RWPE2 (cell line): ENCODE measurements around the gene ZBTB20.

Experiments used
- ATAC-seq: fragments of 200-7000 bp; cut with Tn5 transposase; 3 replicates; pipeline ENCODE4 v1.9.1; 2021; ENCODE audit warnings: low read depth
- DNase-seq: peaks from one replicate; pipeline ENCODE4 v3.0.0-alpha.2; 2020; ENCODE audit warnings: low spot score
- H3K27ac ChIP-seq: fragments of 450-650 bp; 2 replicates; pipeline ENCODE4 v1.5.1; 2017; ENCODE audit warnings: mild to moderate bottlenecking; ENCODE audit not compliant: poor library complexity, severe bottlenecking
- H3K27me3 ChIP-seq: fragments of 250-450 bp; sonication (Bioruptor Pico); 2 replicates; pipeline ENCODE4 v1.5.1; 2021; ENCODE audit warnings: mild to moderate bottlenecking, moderate library complexity; ENCODE audit not compliant: insufficient read depth, poor library complexity, severe bottlenecking
- H3K36me3 ChIP-seq: fragments of 250-450 bp; sonication (Bioruptor Pico); 2 replicates; pipeline ENCODE4 v1.5.1; 2020; ENCODE audit warnings: low read depth, mild to moderate bottlenecking, moderate library complexity
- H3K4me1 ChIP-seq: fragments of 250-450 bp; sonication (Bioruptor Pico); 2 replicates; pipeline ENCODE4 v1.5.1; 2021; ENCODE audit warnings: mild to moderate bottlenecking, moderate library complexity; ENCODE audit not compliant: insufficient read depth, poor library complexity, severe bottlenecking
- H3K4me3 ChIP-seq: fragments of 250-450 bp; sonication (Bioruptor Pico); 2 replicates; pipeline ENCODE4 v1.5.1; 2021; ENCODE audit warnings: mild to moderate bottlenecking, moderate library complexity; ENCODE audit not compliant: severe bottlenecking
- H3K9me3 ChIP-seq: fragments of 250-450 bp; sonication (Bioruptor Pico); 2 replicates; pipeline ENCODE4 v1.5.1; 2021; ENCODE audit warnings: mild to moderate bottlenecking, moderate library complexity; ENCODE audit not compliant: severe bottlenecking
- TF ChIP-seq, protein P1 (sequence below): fragments of 450-650 bp; IDR thresholded peaks from one replicate; pipeline ENCODE4 v1.5.1; 2017; ENCODE audit warnings: mild to moderate bottlenecking, moderate library complexity; ENCODE audit not compliant: poor library complexity, severe bottlenecking

ZBTB20 gene

DNA sequence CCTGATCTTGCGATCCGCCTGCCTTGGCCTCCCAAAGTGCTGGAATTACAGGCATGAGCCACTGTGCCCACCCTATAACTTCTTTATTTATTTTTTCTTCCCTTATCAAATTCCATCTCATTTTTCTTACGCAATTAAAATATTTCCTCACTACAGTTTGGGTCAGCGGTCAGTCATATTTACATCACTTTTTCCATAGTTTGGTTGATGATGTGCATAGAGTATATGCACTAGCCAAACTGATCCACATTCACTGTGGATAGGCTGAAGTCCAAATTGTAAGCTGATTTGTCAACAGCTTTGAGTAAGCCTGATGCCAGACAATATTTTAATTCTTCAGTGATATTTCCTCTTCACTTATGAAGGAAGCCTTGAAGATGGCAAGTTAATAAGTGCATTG is 596.9 kb downstream of the ZBTB20 start:
- DNase-seq (no peak), ATAC-seq (no peak)
- TF ChIP-seq, protein P1, sequence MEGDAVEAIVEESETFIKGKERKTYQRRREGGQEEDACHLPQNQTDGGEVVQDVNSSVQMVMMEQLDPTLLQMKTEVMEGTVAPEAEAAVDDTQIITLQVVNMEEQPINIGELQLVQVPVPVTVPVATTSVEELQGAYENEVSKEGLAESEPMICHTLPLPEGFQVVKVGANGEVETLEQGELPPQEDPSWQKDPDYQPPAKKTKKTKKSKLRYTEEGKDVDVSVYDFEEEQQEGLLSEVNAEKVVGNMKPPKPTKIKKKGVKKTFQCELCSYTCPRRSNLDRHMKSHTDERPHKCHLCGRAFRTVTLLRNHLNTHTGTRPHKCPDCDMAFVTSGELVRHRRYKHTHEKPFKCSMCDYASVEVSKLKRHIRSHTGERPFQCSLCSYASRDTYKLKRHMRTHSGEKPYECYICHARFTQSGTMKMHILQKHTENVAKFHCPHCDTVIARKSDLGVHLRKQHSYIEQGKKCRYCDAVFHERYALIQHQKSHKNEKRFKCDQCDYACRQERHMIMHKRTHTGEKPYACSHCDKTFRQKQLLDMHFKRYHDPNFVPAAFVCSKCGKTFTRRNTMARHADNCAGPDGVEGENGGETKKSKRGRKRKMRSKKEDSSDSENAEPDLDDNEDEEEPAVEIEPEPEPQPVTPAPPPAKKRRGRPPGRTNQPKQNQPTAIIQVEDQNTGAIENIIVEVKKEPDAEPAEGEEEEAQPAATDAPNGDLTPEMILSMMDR, result no peak
- Histone ChIP-seq H3K9me3 (no peaks in the 10 kb centered on the region), H3K4me1 (peaks cover 7% of the 10 kb centered on the region), H3K27ac (no peak overlapping the region), H3K4me3 (no peak overlapping the region), H3K36me3 (no peaks in the 10 kb centered on the region), H3K27me3 (no peaks in the 10 kb centered on the region)

DNA sequence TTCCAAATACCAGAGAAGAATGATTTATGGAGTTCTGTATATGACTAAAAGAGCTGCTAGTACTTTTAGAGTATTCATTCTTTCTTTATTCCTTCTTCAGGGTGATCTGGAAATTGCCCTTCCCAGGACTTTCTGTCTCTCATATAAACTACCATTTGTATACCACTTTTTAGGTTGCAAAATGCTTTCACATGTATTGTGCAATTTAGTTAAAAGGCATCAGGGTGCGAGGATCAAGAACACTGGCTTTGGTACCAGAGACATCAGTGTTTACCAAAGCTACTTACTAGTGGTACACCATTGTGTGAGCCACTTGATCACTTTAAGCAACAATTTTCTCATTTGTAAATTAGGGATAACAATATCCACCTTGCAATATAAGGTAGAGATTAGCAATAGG is 601.9 kb downstream of the ZBTB20 start:
- no peaks in the 10 kb centered on the region for H3K27me3 ChIP-seq
- H3K4me1 ChIP-seq, result peaks cover 8% of the 10 kb centered on the region
- H3K36me3 ChIP-seq, result no peaks in the 10 kb centered on the region
- peak overlapping the region; percentile 23 for H3K27ac ChIP-seq
- no peak overlapping the region for H3K4me3 ChIP-seq
- TF ChIP-seq, protein P1, result no peak
- no peaks in the 10 kb centered on the region for H3K9me3 ChIP-seq
- ATAC-seq (no peak), DNase-seq (no peak)

DNA sequence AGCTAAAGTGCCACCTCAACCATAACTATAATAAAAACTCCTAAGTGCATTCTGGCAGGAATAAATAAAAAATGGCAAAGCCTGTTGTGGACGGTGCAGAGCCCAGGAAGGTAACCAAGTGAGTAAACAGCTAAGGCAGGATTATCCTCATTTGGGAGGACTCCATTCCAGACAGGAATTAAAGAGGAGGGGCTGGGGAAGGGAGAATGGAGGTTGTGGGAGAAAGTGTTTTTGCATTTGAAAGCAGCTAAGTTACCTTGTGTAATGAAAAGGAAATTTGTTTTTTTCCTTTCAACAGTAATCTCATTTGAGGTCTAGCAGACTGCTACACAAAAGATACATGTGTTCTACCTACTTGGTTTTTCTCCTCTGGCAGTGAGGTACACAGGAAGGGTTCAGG is 604.7 kb downstream of the ZBTB20 start:
- no peak for DNase-seq
- H3K27ac ChIP-seq, result no peak overlapping the region

DNA sequence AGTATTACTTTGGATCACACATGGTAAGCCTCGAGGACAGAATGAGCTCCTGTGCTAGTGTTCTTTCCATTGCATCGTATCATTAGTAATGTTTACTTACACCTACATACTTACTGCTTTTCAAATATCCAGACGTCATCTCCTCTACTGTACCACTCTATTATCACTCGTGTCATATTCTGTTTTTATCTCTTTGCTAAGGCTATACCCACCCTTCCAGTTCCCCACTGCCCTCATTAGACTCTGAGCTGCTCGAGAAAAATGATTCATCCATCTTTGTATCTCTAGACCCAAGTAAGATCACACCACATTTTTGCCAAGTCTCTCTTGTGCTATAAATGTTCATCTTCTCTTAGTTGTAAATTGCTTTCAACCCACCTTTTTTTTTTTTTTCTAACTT is 607.6 kb downstream of the ZBTB20 start:
- Histone ChIP-seq H3K27ac (no peak overlapping the region), H3K36me3 (no peaks in the 10 kb centered on the region), H3K4me1 (peaks cover 5% of the 10 kb centered on the region), H3K4me3 (no peak overlapping the region), H3K27me3 (no peaks in the 10 kb centered on the region), H3K9me3 (no peaks in the 10 kb centered on the region)
- DNase-seq, result no peak
- TF ChIP-seq, protein P1, result no peak
- ATAC-seq, result no peak

More for the DNA sequence above, 604.7 kb downstream of the ZBTB20 start:
- TF ChIP-seq, protein P1, result no peak
- Histone ChIP-seq H3K27me3 (no peaks in the 10 kb centered on the region), H3K9me3 (no peaks in the 10 kb centered on the region), H3K4me3 (no peak overlapping the region), H3K4me1 (peaks cover 8% of the 10 kb centered on the region), H3K36me3 (no peaks in the 10 kb centered on the region)
- no peak for ATAC-seq

DNA sequence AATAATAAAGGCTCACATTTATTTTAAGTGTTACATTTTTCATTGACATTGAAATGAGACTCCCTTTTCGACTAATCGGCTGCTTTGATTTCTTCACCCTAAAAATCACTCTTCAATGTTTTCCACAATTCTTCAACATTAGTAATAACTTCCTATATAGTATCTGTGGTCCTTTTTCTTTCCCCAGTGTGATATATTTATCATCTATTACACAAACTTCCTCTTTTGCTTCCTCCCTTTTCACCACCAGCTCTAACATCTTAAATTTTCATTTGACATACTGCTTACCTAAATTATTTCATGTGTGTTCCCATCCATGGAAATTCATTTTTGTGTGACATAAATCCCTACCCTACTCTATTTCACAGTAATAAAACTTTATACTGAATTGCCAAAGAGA is 608.9 kb downstream of the ZBTB20 start:
- Histone ChIP-seq H3K36me3 (no peaks in the 10 kb centered on the region), H3K9me3 (no peaks in the 10 kb centered on the region), H3K4me3 (no peak overlapping the region), H3K27me3 (no peaks in the 10 kb centered on the region), H3K27ac (no peak overlapping the region), H3K4me1 (no peaks in the 10 kb centered on the region)
- TF ChIP-seq, protein P1, result no peak
- ATAC-seq (no peak), DNase-seq (no peak)
